Fibroblast of upper back skin (primary cell): ENCODE data around the gene DNAH2.

Experiments used
- DNase-seq: peaks from one replicate; pipeline ENCODE4 v3.0.0-alpha.2; 2013

The DNAH2 gene

DNA sequence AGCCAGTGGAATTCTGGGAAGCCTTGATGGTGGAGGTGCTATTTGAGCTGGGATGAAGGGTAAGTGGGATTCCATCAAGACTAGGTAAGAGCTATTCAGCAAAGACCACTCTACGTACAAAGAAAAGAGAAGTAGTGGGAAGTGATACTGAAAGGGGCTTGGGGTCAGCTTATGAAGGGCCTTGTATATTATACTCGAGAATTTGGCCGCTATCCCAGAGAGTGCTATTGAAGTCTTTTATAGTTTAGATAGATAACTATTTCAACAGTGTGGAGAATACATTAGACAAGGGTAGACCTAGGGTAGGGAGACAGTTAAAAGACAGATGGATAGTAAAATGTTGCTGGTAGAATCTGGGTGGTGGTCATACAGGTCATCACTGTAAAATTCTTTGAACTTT lies 10.3 kb downstream of the DNAH2 start:
- DNase-seq = no peak

DNA sequence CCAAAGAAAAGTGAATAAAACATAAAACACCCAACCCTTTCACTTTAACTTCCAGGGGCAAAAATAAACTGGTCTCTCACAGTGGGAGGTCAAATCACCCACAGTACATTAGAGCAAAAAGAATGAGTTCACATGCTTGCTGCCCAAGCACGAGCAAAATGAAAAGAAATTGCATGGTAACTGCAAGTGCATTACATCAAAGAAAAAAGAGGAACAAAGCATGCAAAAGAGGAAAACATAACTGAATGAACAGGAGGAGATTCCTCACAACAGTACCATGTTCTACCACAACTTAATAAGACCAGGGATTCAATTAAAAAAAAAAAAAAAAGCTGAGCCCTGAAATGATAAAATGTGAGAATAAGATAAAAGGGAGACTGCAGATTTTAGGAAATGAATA lies 12.3 kb downstream of the DNAH2 start:
- no peak for DNase-seq

DNA sequence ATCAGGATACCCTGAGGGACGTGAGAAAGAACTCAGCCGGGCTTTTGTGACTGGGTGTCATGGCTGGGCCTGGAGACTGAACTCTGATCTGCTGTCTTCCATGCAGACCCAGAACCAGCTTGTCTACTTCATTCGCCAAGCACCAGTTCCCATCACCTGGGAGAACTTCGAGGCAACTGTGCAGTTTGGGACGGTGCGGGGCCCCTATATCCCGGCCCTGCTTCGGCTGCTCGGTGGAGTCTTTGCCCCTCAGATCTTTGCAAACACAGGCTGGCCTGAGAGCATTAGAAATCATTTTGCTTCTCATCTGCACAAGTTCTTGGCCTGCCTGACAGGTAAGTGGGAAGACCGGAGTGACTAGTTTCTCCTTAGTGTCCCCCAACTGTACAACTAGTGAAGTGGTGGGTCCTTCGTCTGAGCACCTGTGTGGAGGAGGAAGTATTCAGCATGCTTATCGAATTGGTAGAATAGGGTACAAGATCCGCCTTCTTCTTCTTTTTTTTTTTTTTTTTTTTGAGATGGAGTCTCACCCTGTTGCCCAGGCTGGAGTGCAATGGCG lies 15.5 kb downstream of the DNAH2 start:
- DNase-seq = no peak

DNA sequence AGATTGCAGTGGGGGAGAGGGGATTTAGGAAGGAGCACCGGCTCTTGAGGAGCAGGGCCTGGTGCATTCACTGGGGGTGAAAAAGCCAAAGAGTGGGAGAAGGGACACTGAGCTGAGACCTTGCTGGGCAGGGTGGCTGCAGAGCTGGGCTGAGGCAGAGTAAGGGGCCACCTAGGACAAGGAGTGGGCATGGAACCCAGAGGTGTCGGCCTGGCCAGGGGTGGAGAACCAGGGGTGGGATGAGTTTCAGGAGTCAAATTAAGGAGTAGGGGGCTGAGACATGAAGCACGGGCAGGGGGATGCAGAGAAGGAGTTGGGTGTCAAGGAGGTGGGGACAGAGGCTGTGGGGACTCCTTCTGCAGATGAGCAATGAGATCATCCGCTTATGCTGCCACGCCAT lies 20.1 kb downstream of the DNAH2 start:
- no peak for DNase-seq

DNA sequence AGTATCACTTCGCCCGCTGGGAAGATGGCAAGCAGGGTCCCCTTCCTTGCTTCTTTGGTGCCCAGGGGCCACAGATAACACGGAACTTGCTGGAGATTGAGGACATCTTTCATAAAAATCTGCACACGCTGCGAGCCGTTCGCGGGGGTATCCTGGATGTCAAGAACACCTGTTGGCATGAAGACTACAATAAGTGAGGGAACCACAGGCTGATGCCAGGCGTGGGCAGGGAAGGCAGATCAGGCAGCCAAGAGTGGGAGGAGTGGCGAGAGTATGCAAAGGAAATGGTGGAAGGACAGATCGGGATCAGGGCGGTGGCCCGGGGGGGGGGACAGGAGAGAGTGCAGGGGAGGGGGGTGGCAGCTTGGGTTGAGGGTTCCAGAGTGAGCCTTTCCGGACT lies 22.2 kb downstream of the DNAH2 start:
- DNase-seq = no peak

DNA sequence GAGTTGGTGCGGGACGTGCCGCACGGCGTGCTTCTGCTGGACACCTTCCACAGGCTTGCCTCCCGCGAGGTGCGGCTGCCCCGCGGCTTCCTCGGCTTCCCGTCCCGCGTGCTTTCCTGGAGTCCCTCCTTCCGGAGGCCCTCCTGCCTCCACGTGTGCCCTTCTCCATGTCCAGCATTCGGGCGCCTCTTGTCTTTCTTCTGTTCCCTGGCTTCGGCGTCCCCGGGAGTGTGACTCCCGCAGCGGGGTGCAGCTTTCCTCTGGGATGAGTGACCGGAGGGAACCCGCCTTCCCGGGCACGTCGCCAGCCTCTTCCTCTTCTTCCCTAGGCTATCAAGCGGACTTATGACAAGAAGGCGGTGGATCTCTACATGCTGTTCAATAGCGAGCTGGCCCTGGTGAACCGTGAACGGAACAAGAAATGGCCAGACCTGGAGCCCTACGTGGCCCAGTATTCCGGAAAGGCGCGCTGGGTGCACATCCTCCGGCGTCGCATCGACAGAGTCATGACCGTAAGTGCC lies 23.0 kb downstream of the DNAH2 start:
- DNase-seq = no peak

DNA sequence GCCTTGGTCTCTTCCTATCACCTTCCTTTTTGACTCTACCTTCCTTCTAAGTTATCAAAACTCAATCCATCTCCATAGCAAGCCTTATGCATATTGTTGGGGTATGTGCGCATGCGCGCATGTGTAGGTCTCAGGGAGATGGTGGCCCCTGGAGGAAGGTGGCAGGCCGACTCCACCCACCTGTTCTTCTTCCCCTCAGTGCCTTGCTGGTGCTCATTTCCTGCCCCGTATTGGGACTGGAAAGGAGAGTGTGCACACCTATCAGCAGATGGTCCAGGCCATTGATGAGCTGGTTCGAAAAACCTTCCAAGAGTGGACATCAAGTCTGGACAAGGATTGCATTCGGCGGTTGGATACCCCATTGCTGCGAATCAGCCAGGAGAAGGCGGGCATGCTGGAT lies 25.2 kb downstream of the DNAH2 start:
- no peak for DNase-seq

DNA sequence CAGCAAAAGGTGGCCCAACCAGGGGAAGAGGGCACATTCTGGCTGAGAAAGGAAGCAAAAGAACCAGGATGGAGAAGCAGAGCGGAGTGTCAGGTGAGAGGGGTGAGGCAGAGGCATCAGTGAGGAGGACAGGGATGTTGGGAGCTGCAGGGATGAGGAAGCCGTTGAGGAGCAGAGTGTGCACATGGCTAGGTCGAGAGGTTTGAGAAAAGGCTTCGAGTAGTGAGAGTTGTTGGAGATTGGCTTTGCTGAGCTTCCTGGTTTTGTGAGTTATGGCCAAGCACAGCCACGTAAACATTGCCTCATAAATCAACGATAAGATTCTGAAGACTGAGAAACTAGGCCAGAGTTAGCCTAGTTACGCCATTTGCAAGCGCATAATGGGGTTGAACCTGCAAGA lies 26.9 kb downstream of the DNAH2 start:
- no peak for DNase-seq

DNA sequence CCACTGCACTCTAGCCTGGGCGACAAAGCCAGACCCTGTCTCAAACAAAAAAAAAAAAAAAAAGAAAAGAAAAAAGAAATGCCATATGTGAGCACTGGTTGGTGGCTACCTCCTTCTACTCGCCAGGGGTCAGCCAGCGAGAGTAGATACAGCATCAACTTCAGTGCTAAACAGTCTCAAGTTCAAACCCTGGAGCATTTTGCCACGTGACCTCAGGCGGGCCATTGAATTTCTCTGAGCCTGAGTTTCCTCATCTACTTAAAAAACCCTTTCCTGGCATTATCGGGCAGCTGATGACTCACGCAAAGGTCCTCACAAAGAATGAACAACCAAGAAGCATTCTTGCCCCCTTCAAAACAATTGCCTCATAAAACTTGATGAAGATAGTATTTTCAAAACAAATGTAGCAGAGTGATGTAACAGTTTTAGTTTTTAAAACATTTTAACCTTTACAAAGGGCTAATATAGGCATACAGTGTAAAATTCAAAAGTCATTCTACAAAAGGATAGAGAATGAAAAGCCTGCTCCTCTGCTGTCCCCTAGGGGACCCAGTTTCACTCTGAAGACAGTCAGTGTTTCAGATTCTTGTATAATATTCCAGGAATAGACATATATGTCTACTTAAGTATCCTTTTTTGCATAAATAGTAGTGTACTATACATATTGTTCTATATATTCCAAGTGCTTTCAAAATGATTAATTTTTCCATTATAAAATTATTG lies 28.4 kb downstream of the DNAH2 start:
- DNase-seq = peak; percentile 59

DNA sequence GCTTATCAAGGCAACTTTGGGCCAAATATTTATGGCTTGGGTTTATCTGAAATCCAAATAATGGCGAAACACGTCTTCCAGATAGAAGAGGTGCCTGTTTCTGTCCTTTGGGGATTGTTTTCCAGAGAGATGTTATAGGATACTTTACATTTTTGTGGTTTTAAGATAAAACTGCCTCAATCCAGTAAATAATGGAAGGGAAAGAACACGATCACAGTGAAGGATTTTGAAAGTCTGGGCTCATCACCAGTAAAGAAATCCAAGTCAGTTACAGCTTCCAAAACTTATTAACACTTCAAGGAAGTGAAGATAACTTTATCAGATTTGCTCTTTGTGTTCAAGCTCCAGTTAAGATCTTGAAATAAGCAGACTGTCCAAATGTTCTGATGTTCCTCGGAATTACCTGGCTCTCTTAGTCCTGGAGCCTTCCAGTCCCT lies 30.1 kb downstream of the DNAH2 start:
- peak; percentile 79 for DNase-seq

DNA sequence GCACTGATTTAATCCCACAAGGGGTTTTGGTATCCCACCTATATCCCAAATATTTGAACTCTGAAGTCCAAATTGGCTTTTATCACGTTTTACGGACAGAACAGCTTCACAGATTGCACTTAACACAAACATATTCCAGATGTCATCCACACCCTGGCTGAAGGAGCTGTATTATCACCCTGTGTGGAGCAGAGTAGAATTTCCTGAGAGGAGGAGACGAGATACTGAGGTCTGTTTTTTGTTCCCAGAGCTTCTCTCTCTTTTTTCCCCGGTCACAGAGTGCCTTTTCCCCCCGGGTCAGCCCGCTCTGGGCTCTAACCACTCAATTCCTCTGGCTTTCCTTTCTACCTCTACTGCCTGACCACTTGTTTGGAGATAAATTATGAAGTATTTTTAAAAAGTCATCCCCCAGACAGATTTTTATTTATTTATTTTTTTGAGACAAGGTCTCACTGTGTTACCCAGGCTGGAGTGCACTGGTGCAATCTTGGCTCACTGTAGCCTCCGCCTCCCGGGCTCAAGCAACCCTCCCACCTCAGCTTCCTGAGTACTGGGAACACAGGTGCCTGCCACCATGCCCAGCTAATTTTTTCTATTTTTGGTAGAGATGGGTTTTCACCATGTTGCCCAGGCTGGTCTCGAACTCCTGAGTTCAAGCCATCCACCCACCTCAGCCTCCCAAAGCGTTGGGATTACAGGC lies 30.7 kb downstream of the DNAH2 start:
- peak; percentile 28 for DNase-seq

DNA sequence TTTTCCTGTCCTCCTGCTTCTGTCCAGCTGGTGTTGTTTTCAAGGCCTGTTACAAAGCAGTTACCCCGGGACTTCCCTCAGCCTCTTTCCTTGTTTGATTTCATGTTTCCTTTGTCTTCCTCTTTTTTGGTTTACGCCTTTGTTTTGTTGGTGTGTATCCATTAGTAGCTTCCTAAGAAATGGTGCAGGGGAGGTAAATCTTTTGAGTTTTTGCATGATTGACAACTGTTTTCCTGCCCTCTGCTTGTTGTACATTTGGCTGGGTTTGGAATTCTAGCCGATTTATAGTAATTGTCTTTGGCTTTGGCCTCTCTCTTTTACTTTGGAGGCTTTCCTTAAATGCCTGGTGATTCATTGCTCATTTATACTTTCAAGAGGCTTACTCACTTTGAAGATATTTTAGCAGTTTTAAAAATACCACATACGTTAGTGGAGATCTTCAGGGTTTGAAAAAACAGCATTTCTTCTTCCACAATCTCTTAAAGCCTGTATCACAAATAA lies 32.8 kb downstream of the DNAH2 start:
- peak; percentile 94 for DNase-seq

DNA sequence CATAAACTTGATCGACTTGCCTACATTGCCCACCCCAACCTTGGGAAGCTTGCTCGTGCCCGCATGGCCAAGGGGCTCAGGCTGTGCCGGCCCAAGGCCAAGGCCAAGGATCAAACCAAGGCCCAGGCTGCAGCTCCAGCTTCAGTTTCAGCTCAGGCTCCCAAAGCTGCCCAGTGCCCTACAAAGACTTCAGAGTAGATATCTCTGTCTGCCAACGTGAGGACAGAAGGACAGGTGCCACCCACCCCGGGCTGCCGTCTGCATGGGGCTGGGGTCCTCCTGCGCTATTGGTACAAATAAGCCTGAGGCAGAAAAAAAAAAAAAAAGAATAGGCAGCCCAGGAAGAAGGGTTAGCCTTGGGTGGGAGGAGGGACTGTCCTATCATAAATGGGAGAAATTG lies 37.1 kb downstream of the DNAH2 start:
- DNase-seq = no peak

DNA sequence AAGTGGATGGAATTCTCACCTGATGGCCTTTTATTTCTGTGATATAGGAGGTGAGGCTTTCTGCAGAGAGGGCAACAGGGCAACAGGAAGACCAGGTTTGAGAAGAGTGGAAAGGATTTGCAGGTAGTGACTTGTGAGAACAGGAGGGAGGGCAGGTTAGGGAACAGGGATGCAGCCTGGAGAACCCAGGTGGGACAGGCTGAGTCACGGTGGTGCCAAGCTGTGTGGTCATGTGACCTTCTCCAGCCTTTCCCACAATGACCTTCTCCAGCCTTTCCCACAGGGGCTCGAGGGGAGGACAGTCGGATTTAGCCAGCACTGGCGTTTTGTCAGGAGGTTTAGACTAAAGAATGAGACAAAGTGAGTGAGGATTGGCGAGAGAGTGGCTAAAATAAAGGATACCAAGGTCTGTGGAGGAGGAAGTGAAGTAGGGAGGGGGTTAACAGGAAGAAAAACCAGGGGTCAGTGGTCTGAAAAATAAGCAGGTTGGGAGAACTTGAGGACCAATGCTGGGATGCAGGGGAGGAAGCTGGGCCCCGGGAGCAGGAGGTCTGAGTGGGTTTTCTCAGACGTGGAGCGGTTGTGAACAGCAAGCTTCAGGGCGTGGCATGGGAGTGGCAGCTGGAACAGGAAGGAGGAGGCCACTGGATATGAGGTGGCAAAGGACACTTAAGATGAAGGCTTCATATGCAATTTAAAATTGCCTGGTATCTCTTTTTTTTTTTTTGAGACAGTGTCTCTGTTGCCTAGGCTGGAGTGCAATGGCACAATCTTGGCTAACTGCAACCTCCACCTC lies 37.7 kb downstream of the DNAH2 start:
- DNase-seq = no peak

DNA sequence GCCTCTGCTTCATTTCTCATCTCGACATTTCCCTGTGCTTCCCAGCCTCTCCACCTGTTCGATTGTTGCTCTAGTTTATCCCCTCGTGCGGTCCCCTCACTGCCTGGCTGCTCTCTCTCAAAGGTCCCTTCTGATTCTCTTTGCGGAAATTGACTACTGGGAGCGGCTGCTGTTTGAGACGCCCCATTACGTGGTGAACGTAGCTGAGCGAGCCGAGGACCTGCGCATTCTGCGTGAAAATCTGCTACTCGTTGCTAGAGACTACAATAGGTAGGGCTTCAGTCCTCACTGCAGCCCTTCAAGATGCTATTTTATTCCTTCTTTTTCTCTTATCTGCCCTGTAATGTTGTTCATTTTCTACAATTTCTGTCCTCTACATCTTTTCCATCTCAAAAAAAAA lies 39.4 kb downstream of the DNAH2 start:
- no peak for DNase-seq

DNA sequence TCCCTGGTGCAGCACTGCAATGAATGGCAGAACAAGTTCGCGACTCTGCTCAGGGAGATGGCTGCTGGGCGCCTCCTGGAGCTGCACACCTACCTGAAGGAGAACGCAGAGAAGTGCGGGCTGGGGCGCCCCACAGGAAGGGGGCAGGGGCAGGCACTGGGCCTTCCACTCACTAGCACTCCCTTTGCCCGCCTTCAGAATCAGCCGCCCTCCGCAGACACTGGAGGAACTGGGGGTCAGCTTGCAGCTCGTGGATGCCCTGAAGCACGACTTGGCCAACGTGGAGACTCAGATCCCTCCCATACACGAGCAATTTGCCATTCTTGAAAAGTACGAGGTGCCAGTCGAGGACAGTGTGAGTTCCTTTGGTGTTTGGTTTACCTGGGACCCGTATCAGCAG lies 46.4 kb downstream of the DNAH2 start:
- no peak for DNase-seq

DNA sequence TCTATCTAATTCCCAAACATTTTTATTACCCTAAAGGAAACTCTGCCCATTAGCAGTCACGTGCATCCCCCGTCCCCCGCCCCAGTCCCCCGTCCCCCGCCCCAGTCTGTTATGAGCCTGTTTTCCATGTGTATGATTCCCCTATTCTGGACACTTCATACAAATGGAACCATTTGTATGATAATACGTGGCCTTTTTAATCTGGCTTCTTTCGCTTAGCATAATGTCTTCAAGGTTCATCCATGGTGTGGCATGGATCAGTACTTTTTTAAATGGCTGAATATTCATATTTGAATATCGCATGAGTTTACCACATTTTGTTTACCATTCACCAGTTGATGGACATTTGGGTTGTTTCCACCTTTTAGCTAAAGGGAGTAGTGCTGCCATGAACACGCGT lies 49.5 kb downstream of the DNAH2 start:
- DNase-seq = no peak

DNA sequence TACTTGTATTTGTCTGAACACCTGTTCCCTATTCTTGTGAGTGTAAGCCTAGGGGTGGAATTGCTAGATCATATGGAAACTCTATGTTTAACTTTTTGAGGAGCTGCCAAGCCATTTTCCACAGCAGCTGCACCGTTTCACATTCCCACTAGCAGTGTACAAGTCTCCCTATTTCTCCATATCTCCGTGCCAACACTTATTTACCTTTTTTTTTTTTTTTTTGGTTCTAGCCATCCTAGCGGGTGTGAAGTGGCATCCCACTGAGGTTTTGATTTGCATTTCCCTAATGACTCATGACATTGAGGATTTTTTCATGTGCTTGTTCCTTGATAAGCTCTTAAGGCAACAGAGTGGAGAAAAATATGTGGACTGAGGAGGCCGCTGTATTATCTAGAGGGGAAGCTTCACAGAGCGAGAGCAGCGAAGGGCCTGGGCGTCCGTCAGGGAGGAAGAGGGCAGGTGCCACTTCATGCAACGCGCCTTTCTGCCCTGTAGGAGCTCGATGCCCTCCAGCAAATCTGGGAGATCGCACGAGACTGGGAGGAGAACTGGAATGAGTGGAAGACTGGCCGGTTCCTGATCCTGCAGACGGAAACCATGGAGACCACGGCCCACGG lies 50.0 kb downstream of the DNAH2 start:
- DNase-seq = no peak

DNA sequence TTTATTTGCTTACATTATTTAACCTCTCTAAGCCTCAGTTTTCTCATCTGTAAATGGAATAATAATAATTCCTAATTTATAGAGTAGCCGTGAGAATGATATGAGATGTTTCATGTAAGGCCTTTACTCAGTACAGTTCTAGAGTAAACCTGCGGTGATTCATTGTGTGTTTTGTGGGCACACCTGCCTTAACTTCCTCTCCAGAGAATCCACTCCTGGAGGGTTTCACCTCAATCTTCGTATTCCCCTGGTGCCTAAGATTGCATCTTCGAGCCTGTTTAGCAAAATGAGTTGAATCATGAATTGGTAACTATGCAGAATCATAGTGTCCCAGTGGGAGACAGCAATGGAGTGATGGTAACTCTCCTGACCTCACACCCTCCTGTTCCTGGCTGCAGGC lies 52.3 kb downstream of the DNAH2 start:
- no peak for DNase-seq

DNA sequence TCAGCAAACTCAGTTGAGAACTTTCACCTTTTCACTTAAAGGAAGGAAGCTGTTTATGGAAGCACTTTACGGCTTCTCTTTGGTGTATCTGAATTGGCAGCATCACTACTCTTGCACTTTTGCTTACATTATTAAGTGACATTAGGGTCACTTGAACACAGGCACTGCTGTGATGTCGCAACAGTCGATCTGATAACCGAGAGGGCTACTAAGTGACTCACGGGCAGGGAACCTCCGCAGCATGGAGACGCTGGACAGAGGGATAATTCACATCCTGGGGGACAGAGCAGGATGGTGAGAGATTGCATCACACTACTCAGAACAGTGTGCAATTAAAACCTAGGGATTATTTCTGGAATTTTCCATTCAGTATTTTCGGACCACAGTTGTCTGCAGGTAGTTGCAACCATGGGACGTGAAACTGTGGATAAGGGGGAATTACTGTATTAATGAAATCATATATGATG lies 56.5 kb downstream of the DNAH2 start:
- DNase-seq = peak; percentile 20

DNA sequence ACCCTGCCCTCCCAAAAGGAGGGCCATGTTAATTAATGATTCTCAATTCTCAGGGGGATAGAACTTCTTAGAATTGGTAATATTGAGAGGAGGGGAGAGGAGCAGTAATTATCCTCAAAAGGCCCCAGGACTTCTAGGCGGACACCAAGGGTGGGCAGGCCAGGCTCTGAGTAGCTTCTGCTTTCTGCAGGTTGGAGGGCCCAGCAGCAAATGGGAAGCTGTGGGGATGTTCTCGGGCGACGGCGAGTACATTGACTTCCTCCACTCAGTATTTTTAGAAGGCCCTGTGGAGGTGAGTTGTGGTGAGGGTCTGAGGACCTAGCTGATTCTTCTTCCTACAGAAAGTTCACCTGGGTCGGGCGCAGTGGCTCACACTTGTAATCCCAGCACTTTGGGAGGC lies 57.5 kb downstream of the DNAH2 start:
- DNase-seq = no peak

DNA sequence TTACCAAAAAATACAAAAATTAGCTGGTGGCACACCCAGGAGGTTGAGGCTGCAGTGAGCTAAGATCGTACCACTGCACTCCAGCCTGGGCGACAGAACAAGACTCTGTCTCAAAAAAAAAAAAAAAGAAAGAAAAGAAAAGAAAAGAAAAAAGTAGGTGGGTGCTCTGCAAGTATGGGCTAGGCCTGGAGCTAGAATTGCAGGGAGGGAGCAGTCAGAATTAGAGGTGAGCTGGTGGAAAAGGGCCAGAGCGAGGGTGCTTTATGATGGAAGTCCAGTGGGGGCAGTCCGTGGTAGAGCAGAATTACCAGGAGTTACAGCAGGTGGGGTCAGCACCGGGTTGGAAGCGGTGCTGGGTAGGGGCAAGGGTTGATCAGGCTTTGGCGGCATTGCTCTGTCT lies 59.5 kb downstream of the DNAH2 start:
- no peak for DNase-seq

DNA sequence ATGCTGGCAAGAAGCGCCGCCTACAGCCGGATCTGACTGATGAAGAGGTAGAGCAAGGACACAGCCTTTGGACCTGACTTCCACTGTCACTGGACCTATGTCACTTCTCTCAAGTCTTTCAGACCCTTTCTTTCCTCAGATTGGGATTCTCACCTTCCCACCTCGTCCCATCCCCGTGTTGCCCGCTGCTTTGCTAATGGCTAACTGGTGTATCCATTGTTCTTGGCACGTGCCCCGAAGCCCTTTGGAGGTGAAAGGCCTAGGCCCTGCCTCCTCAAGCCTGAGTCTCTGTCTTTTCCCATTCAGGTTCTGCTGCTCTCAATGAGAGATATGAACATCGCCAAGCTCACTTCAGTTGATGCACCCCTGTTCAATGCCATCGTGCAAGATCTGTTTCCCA lies 63.2 kb downstream of the DNAH2 start:
- DNase-seq = no peak
